Body of pancreas (tissue), 4 donors: Measurements from ENCODE around the gene TMF1.

Experiments
- POLR2A ChIP-seq, 3 donors: fragments of 450-650 bp; IDR thresholded peaks; one replicate each; pipeline ENCODE4 v1.6.1; 2016; ENCODE audit warnings: antibody characterized with exemption in 3 of 3, mild to moderate bottlenecking in 2 of 3
- TF ChIP-seq, protein P1 (sequence below), 7 experiments: fragments of 450-650 bp in 4 of 7; fragments of 200-600 bp in 3 of 7; sonication (generic) in 3 of 7; IDR thresholded peaks; one replicate each; pipeline ENCODE4 v1.5.1; 2016 to 2019; ENCODE audit warnings: antibody characterized with exemption in 7 of 7

DNA sequence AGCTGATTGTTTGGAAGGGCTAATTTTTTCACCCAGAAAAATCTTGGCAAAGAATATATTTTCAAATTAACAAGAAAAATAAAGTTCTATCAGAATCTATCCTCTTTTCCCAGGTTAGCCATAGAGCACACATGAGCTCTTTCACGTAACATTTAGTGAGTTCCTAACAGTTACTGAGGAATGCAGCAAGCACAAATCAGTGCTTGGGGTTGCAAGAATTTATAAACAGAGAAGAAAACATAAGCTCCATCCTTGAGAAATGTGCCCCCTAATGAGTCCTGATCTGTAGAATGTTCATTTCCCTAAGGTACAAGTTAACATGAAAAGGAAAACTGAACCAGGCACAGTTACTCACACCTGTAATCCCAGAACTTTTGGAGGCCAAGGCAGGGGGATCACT is 52.5 kb downstream of the TMF1 start:
- TF ChIP-seq, protein P1, sequence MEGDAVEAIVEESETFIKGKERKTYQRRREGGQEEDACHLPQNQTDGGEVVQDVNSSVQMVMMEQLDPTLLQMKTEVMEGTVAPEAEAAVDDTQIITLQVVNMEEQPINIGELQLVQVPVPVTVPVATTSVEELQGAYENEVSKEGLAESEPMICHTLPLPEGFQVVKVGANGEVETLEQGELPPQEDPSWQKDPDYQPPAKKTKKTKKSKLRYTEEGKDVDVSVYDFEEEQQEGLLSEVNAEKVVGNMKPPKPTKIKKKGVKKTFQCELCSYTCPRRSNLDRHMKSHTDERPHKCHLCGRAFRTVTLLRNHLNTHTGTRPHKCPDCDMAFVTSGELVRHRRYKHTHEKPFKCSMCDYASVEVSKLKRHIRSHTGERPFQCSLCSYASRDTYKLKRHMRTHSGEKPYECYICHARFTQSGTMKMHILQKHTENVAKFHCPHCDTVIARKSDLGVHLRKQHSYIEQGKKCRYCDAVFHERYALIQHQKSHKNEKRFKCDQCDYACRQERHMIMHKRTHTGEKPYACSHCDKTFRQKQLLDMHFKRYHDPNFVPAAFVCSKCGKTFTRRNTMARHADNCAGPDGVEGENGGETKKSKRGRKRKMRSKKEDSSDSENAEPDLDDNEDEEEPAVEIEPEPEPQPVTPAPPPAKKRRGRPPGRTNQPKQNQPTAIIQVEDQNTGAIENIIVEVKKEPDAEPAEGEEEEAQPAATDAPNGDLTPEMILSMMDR (IDR thresholded peaks at IDR 0.05), result no peak
- no peak for TF ChIP-seq POLR2A (IDR thresholded peaks at IDR 0.05)
